HepG2 (cell line): Measurements from ENCODE around the gene CSNK2A1. TPM values are rescaled to one million over a fixed set of nuclear protein-coding genes. Genes with fewer than 3 reads are reported as not detected.

Experiments
- ATAC-seq: fragments of 200-7000 bp; cut with Tn5 transposase; 3 replicates; pipeline ENCODE4 v1.9.1; 2020; ENCODE audit warnings: mild to moderate bottlenecking, moderate library complexity
- BruUV-seq: library from RNA; stranded (reverse); fragments of 400-500 nt; replicated peaks from 2 replicates; lab custom pipeline; 2021; lab: Mats Ljungman, UMichigan
- CTCF ChIA-PET: fragments of 300-600 bp; formaldehyde crosslinking; extraction: SDS; loops from one replicate; lab custom pipeline; 2021; ENCODE audit warnings: low total read pairs, inconsistent platforms, low intra/inter-chr PET ratio; lab: Yijun Ruan, JAX
- POLR2A ChIA-PET: fragments of 350-600 bp; sonication (Branson Sonifier 250); formaldehyde crosslinking; loops from one replicate; lab custom pipeline; 2020; ENCODE audit warnings: antibody characterized with exemption, inconsistent platforms; lab: Yijun Ruan, JAX
- DNase-seq: peaks from one replicate; pipeline ENCODE4 v3.0.0-alpha.2; 2015; ENCODE audit warnings: low spot score
- FAIRE-seq: peaks from 3 replicates; lab custom pipeline; 2011; peaks lifted over from hg19 to GRCh38; lab: Jason Lieb, UNC
- H2AFZ ChIP-seq: one replicate; pipeline ENCODE4 v1.6.1; 2011; ENCODE audit warnings: low read length, inconsistent platforms
- H3K27ac ChIP-seq: fragments of 300-600 bp; 3 replicates; pipeline ENCODE4 v1.8.0; 2011; ENCODE audit warnings: mixed run types, mild to moderate bottlenecking, mixed read lengths, low read length, inconsistent platforms; ENCODE audit not compliant: insufficient read depth; ENCODE audit errors: extremely low read length
- H3K27me3 ChIP-seq, 2 experiments: fragments of 200-600 bp in 1 of 2; 2 replicates in 1 of 2; 3 replicates in 1 of 2; pipeline versions ENCODE4 v1.6.0 to v1.8.0; 2011; ENCODE audit warnings: low read length in 2 of 2, mild to moderate bottlenecking in 2 of 2, moderate library complexity in 2 of 2, inconsistent platforms in 1 of 2; ENCODE audit not compliant: insufficient read depth in 2 of 2, control insufficient read depth in 1 of 2
- H3K36me3 ChIP-seq, 2 experiments: fragments of 200-600 bp in 1 of 2; replicated peaks in 1 of 2; 2 replicates in 1 of 2; 3 replicates in 1 of 2; pipeline versions ENCODE4 v1.5.1 to v1.8.0; 2011; ENCODE audit warnings: low read length in 2 of 2, inconsistent platforms in 1 of 2; ENCODE audit not compliant: insufficient read depth in 2 of 2, control insufficient read depth in 1 of 2
- H3K4me1 ChIP-seq: 2 replicates; pipeline ENCODE4 v1.5.1; 2012; ENCODE audit warnings: low read length, inconsistent platforms; ENCODE audit not compliant: insufficient read depth
- H3K4me2 ChIP-seq: 2 replicates; pipeline ENCODE4 v1.6.0; 2011; ENCODE audit warnings: low read depth, low read length, inconsistent platforms
- H3K4me3 ChIP-seq, 3 experiments: fragments of 200-600 bp in 1 of 3; sonication (generic), shearing (Covaris generic) in 1 of 3; replicated peaks in 1 of 3; 2 replicates each; pipeline ENCODE4 v1.5.1; 2011 to 2016; ENCODE audit warnings: low read length in 3 of 3, inconsistent platforms in 2 of 3, low read depth in 2 of 3, mild to moderate bottlenecking in 2 of 3, control low read depth in 1 of 3, mixed read lengths in 1 of 3; ENCODE audit not compliant: insufficient read depth in 1 of 3
- H3K79me2 ChIP-seq: one replicate; pipeline ENCODE4 v1.6.1; 2011; ENCODE audit warnings: low read length, inconsistent platforms; ENCODE audit not compliant: insufficient read depth
- H3K9ac ChIP-seq: 2 replicates; pipeline ENCODE4 v1.6.0; 2011; ENCODE audit warnings: mild to moderate bottlenecking, low read depth, low read length, inconsistent platforms; ENCODE audit not compliant: insufficient read depth
- H3K9me3 ChIP-seq: 2 replicates; pipeline ENCODE4 v1.5.1; 2012; ENCODE audit warnings: mild to moderate bottlenecking, low read length
- H4K20me1 ChIP-seq: 2 replicates; pipeline ENCODE4 v1.6.0; 2011; ENCODE audit warnings: inconsistent platforms, mild to moderate bottlenecking, low read length, moderate library complexity; ENCODE audit not compliant: insufficient read depth
- HES4 ChIP-seq: sonication (generic); formaldehyde crosslinking; IDR thresholded peaks from 2 replicates; pipeline ENCODE4 v1.9.0; 2021; ENCODE audit warnings: mild to moderate bottlenecking, missing genetic modification reagents, borderline replicate concordance
- PCBP1 ChIP-seq: fragments of 200-400 bp; formaldehyde crosslinking; IDR thresholded peaks from 2 replicates; pipeline ENCODE4 v1.6.1; 2017; ENCODE audit warnings: mild to moderate bottlenecking, low read depth, low read length, borderline replicate concordance
- POLR2A ChIP-seq, 2 experiments: IDR thresholded peaks; 2 replicates each; pipeline ENCODE4 v1.6.1; 2011; ENCODE audit warnings: low read depth in 2 of 2, low read length in 2 of 2, mild to moderate bottlenecking in 1 of 2, moderate library complexity in 1 of 2; ENCODE audit not compliant: insufficient read depth in 1 of 2
- POLR2AphosphoS5 ChIP-seq: IDR thresholded peaks from 2 replicates; pipeline ENCODE4 v1.6.1; 2012; ENCODE audit warnings: low read depth, low read length
- POLR2G ChIP-seq: fragments of 200-400 bp; formaldehyde crosslinking; IDR thresholded peaks from 2 replicates; pipeline ENCODE4 v1.6.1; 2018; ENCODE audit warnings: mild to moderate bottlenecking, low read depth, low read length, moderate library complexity
- RBM22 ChIP-seq: fragments of 200-400 bp; formaldehyde crosslinking; optimal IDR thresholded peaks from 2 replicates; pipeline ENCODE3; 2017; ENCODE audit warnings: mild to moderate bottlenecking, low read length, moderate library complexity
- RXRA ChIP-seq: sonication (generic); formaldehyde crosslinking; IDR thresholded peaks from 2 replicates; pipeline ENCODE4 v1.5.1; 2020; ENCODE audit warnings: missing genetic modification reagents
- U2AF1 ChIP-seq: fragments of 200-400 bp; formaldehyde crosslinking; optimal IDR thresholded peaks from 2 replicates; pipeline ENCODE3; 2017; ENCODE audit warnings: mild to moderate bottlenecking, low read depth, low read length
- ZBTB38 ChIP-seq: sonication (generic); formaldehyde crosslinking; IDR thresholded peaks from 2 replicates; pipeline ENCODE4 v1.5.1; 2020; ENCODE audit warnings: mild to moderate bottlenecking, missing genetic modification reagents
- ZFY ChIP-seq: sonication (generic); formaldehyde crosslinking; IDR thresholded peaks from 2 replicates; pipeline ENCODE4 v1.4.0; 2020; ENCODE audit warnings: missing genetic modification reagents
- ZIK1 ChIP-seq: sonication (generic); formaldehyde crosslinking; IDR thresholded peaks from 2 replicates; pipeline ENCODE4 v1.5.0; 2020; ENCODE audit warnings: mild to moderate bottlenecking, low read depth, missing genetic modification reagents, borderline replicate concordance
- ZNF234 ChIP-seq: sonication (generic); formaldehyde crosslinking; conservative IDR thresholded peaks from 2 replicates; pipeline ENCODE4 v1.5.1; 2020; ENCODE audit warnings: mild to moderate bottlenecking, missing genetic modification reagents
- WGBS: methylation state at CpG from one replicate; pipeline ENCODE4 v1.1.6; 2017; ENCODE audit warnings: low lambda C conversion rate; 5-methylcytosine and 5-hydroxymethylcytosine counted together
- in situ Hi-C: cut with HindIII; loops from 2 replicates; pipeline ENCODE4 v1.10.0; 2017; ENCODE audit warnings: low pct_unique_long_range_greater_than_20kb; ENCODE audit not compliant: extremely low pct_ligation_motif_present
- intact Hi-C: fragments of 100-400 bp; cut with micrococcal nuclease; formaldehyde crosslinking; loops from one replicate; pipeline ENCODE4 v1.10.0; 2022; ENCODE audit not compliant: unreplicated experiment
- polyA plus RNA-seq, 8 experiments: library from polyadenylated mRNA; depleted of rRNA in 3 of 8; stranded (reverse) in 7 of 8; unstranded in 1 of 8; fragments of >200 nt; fragmentation: Illumina TruSeq in 4 of 8; extraction: Trizol in 4 of 8; gene quantifications; 2 replicates each; pipeline versions ENCODE4 v1.2.1 to v1.2.3, GENCODE V29; 2011 to 2016; ENCODE audit warnings: low read depth in 4 of 8, missing spikeins in 1 of 8, mixed read lengths in 1 of 8; ENCODE audit not compliant: insufficient read depth in 1 of 8
- total RNA-seq, 5 experiments: library from RNA; depleted of rRNA; stranded (reverse); fragments of >200 nt; fragmentation: Illumina TruSeq; extraction: Trizol; gene quantifications; 2 replicates each; pipeline ENCODE4 v1.2.3, GENCODE V29; 2016; ENCODE audit warnings: low read depth in 1 of 5
- TF ChIP-seq, protein P1 (sequence below): IDR thresholded peaks from 2 replicates; pipeline ENCODE4 v1.6.1; 2012; ENCODE audit warnings: inconsistent platforms
- TF ChIP-seq, protein P2 (sequence below): sonication (generic); formaldehyde crosslinking; IDR thresholded peaks from 2 replicates; pipeline ENCODE4 v1.5.0; 2020; ENCODE audit warnings: mild to moderate bottlenecking, missing genetic modification reagents, borderline replicate concordance

The CSNK2A1 gene
- total and polyA plus RNA-seq, 2 of the 13 experiments (the other 11 are each of a cell fraction or from before 2014, with no cell fraction given) = 153 to 231 TPM

- TF ChIP-seq, protein P1, sequence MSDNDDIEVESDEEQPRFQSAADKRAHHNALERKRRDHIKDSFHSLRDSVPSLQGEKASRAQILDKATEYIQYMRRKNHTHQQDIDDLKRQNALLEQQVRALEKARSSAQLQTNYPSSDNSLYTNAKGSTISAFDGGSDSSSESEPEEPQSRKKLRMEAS = 0 out of 2 replicates have a peak, but pooled peaks have one; percentile 29
- TF ChIP-seq PCBP1 = no peak
- TF ChIP-seq ZBTB38 (CRISPR knock-in tag) = 0 out of 2 replicates have a peak, but pooled peaks have one; percentile 26
These were observed 114.9 kb downstream of the CSNK2A1 start (continued) for GRCh38 chr20:428658-429200.

DNA sequence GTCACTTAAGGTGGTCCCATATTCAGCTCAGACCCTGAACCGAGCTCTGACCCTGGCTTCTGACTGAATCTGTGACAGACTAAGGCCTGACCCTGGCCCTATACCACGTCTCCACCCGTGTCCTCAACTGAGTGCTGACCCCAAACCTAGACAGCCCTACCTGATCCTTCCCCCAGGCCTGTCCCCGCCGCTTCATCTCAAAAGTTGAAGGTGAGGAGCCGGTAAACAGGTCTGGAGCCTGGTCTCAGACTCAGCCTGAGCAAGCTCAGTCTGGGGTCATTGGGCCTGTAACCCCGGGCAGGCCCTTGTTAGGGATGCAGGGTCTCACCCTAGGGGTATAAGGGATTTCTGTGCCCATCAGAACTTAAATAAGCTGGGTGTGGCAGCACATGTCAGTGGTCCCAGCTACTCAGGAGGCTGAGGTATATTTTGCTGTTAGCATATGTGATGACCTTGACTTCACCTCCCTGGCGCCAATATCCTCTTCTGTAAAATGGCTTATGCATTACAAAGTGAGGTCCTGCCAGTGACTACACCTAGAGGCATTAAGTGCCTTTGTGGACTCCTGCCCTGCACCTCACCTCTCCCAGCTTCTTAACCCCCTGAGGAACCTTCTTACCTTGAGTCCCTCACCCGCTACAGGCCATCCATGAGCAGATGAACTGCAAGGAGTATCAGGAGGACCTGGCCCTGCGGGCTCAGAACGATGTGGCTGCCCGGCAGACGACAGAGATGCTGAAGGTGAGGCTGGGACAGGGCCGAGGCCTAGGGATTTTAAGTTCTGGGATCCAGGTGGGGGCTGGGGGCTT is 115.5 kb downstream of the CSNK2A1 start:
- no peaks in the 10 kb centered on the region for H3K27me3 ChIP-seq
- peaks cover 35 to 63% of the 10 kb centered on the region in 2 experiments for H3K36me3 ChIP-seq
- BruUV-seq = no TSS peak
- in situ Hi-C loops (no loop called here), intact Hi-C loops (no loop called here)
- H3K27ac ChIP-seq = no peak overlapping the region
- POLR2A ChIA-PET = interaction anchor here (1.0 to 3.1 kb wide), 7 partner anchors 21 to 81 kb away, joined by 3 to 13 read pairs (median 5); partner anchors contain the start of genes NRSN2 and TRIB3
- FAIRE-seq (no peak), DNase-seq (no peak), ATAC-seq (no peak)
- H3K79me2 ChIP-seq = no peaks in the 10 kb centered on the region
- H3K9me3 ChIP-seq = no peaks in the 10 kb centered on the region
- no peak overlapping the region for H3K4me3 ChIP-seq
- H2AFZ ChIP-seq = no peak overlapping the region
- no peak overlapping the region for H3K9ac ChIP-seq
- H3K4me2 ChIP-seq = no peak overlapping the region
- no peaks in the 10 kb centered on the region for H3K4me1 ChIP-seq
- CTCF ChIA-PET = no interaction called here
- WGBS = over 99% methylated on average over 14 of the region's 14 CpGs
- H4K20me1 ChIP-seq = no peaks in the 10 kb centered on the region
- TF ChIP-seq U2AF1 (peak; percentile 74), POLR2A (IDR thresholded peaks at IDR 0.05; ENCODE audit: insufficient read depth in 1 of 2, low read depth in 2 of 2, low read length in 2 of 2) (peak in 1 of 2 experiments; percentile 17; a peak in 2 of 4 replicates), RBM22 (peak; percentile 53), POLR2AphosphoS5 (peak; percentile 39; the same call in 1 of the 2 replicates), HES4 (CRISPR knock-in tag) (0 out of 2 replicates have a peak, but pooled peaks have one; percentile 55), POLR2G (peak; percentile 46), ZFY (CRISPR knock-in tag) (no peak), RXRA (CRISPR knock-in tag) (peak; percentile 15; the same call in 1 of the 2 replicates), ZNF234 (CRISPR knock-in tag) (0 out of 2 replicates have a peak, but pooled peaks have one; percentile 46), ZIK1 (CRISPR knock-in tag) (0 out of 2 replicates have a peak, but pooled peaks have one; percentile 29)
- TF ChIP-seq, protein P2, sequence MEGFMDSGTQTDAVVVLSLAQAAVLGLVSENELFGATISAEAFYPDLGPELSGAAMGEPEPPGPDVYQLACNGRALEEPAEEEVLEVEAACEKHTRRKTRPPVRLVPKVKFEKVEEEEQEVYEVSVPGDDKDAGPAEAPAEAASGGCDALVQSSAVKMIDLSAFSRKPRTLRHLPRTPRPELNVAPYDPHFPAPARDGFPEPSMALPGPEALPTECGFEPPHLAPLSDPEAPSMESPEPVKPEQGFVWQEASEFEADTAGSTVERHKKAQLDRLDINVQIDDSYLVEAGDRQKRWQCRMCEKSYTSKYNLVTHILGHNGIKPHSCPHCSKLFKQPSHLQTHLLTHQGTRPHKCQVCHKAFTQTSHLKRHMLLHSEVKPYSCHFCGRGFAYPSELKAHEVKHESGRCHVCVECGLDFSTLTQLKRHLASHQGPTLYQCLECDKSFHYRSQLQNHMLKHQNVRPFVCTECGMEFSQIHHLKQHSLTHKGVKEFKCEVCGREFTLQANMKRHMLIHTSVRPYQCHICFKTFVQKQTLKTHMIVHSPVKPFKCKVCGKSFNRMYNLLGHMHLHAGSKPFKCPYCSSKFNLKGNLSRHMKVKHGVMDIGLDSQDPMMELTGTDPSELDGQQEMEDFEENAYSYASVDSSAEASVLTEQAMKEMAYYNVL (CRISPR knock-in tag) = no peak
